HepG2 (cell line): Measurements from ENCODE around the gene CHRNA5. TPM values are rescaled to one million over a fixed set of nuclear protein-coding genes. Genes with fewer than 3 reads are reported as not detected.

Experiments
- ATAC-seq: fragments of 200-7000 bp; cut with Tn5 transposase; 3 replicates; pipeline ENCODE4 v1.9.1; 2020; ENCODE audit warnings: mild to moderate bottlenecking, moderate library complexity
- BruUV-seq: library from RNA; stranded (reverse); fragments of 400-500 nt; replicated peaks from 2 replicates; lab custom pipeline; 2021; lab: Mats Ljungman, UMichigan
- CTCF ChIA-PET: fragments of 300-600 bp; formaldehyde crosslinking; extraction: SDS; loops from one replicate; lab custom pipeline; 2021; ENCODE audit warnings: low total read pairs, inconsistent platforms, low intra/inter-chr PET ratio; lab: Yijun Ruan, JAX
- POLR2A ChIA-PET: fragments of 350-600 bp; sonication (Branson Sonifier 250); formaldehyde crosslinking; loops from one replicate; lab custom pipeline; 2020; ENCODE audit warnings: antibody characterized with exemption, inconsistent platforms; lab: Yijun Ruan, JAX
- DNase-seq: peaks from one replicate; pipeline ENCODE4 v3.0.0-alpha.2; 2015; ENCODE audit warnings: low spot score
- FAIRE-seq: peaks from 3 replicates; lab custom pipeline; 2011; peaks lifted over from hg19 to GRCh38; lab: Jason Lieb, UNC
- H2AFZ ChIP-seq: one replicate; pipeline ENCODE4 v1.6.1; 2011; ENCODE audit warnings: low read length, inconsistent platforms
- H3K27ac ChIP-seq: fragments of 300-600 bp; 3 replicates; pipeline ENCODE4 v1.8.0; 2011; ENCODE audit warnings: mixed run types, mild to moderate bottlenecking, mixed read lengths, low read length, inconsistent platforms; ENCODE audit not compliant: insufficient read depth; ENCODE audit errors: extremely low read length
- H3K27me3 ChIP-seq, 2 experiments: fragments of 200-600 bp in 1 of 2; 2 replicates in 1 of 2; 3 replicates in 1 of 2; pipeline versions ENCODE4 v1.6.0 to v1.8.0; 2011; ENCODE audit warnings: low read length in 2 of 2, mild to moderate bottlenecking in 2 of 2, moderate library complexity in 2 of 2, inconsistent platforms in 1 of 2; ENCODE audit not compliant: insufficient read depth in 2 of 2, control insufficient read depth in 1 of 2
- H3K36me3 ChIP-seq, 2 experiments: fragments of 200-600 bp in 1 of 2; replicated peaks in 1 of 2; 2 replicates in 1 of 2; 3 replicates in 1 of 2; pipeline versions ENCODE4 v1.5.1 to v1.8.0; 2011; ENCODE audit warnings: low read length in 2 of 2, inconsistent platforms in 1 of 2; ENCODE audit not compliant: insufficient read depth in 2 of 2, control insufficient read depth in 1 of 2
- H3K4me1 ChIP-seq: 2 replicates; pipeline ENCODE4 v1.5.1; 2012; ENCODE audit warnings: low read length, inconsistent platforms; ENCODE audit not compliant: insufficient read depth
- H3K4me2 ChIP-seq: 2 replicates; pipeline ENCODE4 v1.6.0; 2011; ENCODE audit warnings: low read depth, low read length, inconsistent platforms
- H3K4me3 ChIP-seq, 3 experiments: fragments of 200-600 bp in 1 of 3; sonication (generic), shearing (Covaris generic) in 1 of 3; replicated peaks in 1 of 3; 2 replicates each; pipeline ENCODE4 v1.5.1; 2011 to 2016; ENCODE audit warnings: low read length in 3 of 3, inconsistent platforms in 2 of 3, low read depth in 2 of 3, mild to moderate bottlenecking in 2 of 3, control low read depth in 1 of 3, mixed read lengths in 1 of 3; ENCODE audit not compliant: insufficient read depth in 1 of 3
- H3K79me2 ChIP-seq: one replicate; pipeline ENCODE4 v1.6.1; 2011; ENCODE audit warnings: low read length, inconsistent platforms; ENCODE audit not compliant: insufficient read depth
- H3K9ac ChIP-seq: 2 replicates; pipeline ENCODE4 v1.6.0; 2011; ENCODE audit warnings: mild to moderate bottlenecking, low read depth, low read length, inconsistent platforms; ENCODE audit not compliant: insufficient read depth
- H3K9me3 ChIP-seq: 2 replicates; pipeline ENCODE4 v1.5.1; 2012; ENCODE audit warnings: mild to moderate bottlenecking, low read length
- H4K20me1 ChIP-seq: 2 replicates; pipeline ENCODE4 v1.6.0; 2011; ENCODE audit warnings: inconsistent platforms, mild to moderate bottlenecking, low read length, moderate library complexity; ENCODE audit not compliant: insufficient read depth
- EEA1 ChIP-seq: sonication (generic); formaldehyde crosslinking; IDR thresholded peaks from 2 replicates; pipeline ENCODE4 v1.5.1; 2020; ENCODE audit warnings: mild to moderate bottlenecking, missing genetic modification reagents, borderline replicate concordance
- HHEX ChIP-seq: IDR thresholded peaks from 2 replicates; pipeline ENCODE4 v1.6.1; 2016; ENCODE audit warnings: control low read depth
- ZBTB7B ChIP-seq: sonication (generic); formaldehyde crosslinking; IDR thresholded peaks from 2 replicates; pipeline ENCODE4 v1.4.0; 2020; ENCODE audit warnings: missing genetic modification reagents
- ZKSCAN8 ChIP-seq: IDR thresholded peaks from 2 replicates; pipeline ENCODE4 v1.6.1; 2016; ENCODE audit warnings: borderline replicate concordance, missing genetic modification reagents, missing compliant biosample characterization
- ZMYM2 ChIP-seq: sonication (generic); formaldehyde crosslinking; IDR thresholded peaks from 2 replicates; pipeline ENCODE4 v1.8.0; 2022; ENCODE audit warnings: mild to moderate bottlenecking, missing genetic modification reagents
- ZNF275 ChIP-seq: sonication (generic); formaldehyde crosslinking; IDR thresholded peaks from 2 replicates; pipeline ENCODE4 v1.8.0; 2022; ENCODE audit warnings: missing genetic modification reagents, mild to moderate bottlenecking, inconsistent platforms, borderline replicate concordance
- ZNF576 ChIP-seq: sonication (generic); formaldehyde crosslinking; IDR thresholded peaks from 2 replicates; pipeline ENCODE4 v1.4.0; 2020; ENCODE audit warnings: mild to moderate bottlenecking, missing genetic modification reagents
- WGBS: methylation state at CpG from one replicate; pipeline ENCODE4 v1.1.6; 2017; ENCODE audit warnings: low lambda C conversion rate; 5-methylcytosine and 5-hydroxymethylcytosine counted together
- in situ Hi-C: cut with HindIII; loops from 2 replicates; pipeline ENCODE4 v1.10.0; 2017; ENCODE audit warnings: low pct_unique_long_range_greater_than_20kb; ENCODE audit not compliant: extremely low pct_ligation_motif_present
- intact Hi-C: fragments of 100-400 bp; cut with micrococcal nuclease; formaldehyde crosslinking; loops from one replicate; pipeline ENCODE4 v1.10.0; 2022; ENCODE audit not compliant: unreplicated experiment
- polyA plus RNA-seq, 8 experiments: library from polyadenylated mRNA; depleted of rRNA in 3 of 8; stranded (reverse) in 7 of 8; unstranded in 1 of 8; fragments of >200 nt; fragmentation: Illumina TruSeq in 4 of 8; extraction: Trizol in 4 of 8; gene quantifications; 2 replicates each; pipeline versions ENCODE4 v1.2.1 to v1.2.3, GENCODE V29; 2011 to 2016; ENCODE audit warnings: low read depth in 4 of 8, missing spikeins in 1 of 8, mixed read lengths in 1 of 8; ENCODE audit not compliant: insufficient read depth in 1 of 8
- total RNA-seq, 5 experiments: library from RNA; depleted of rRNA; stranded (reverse); fragments of >200 nt; fragmentation: Illumina TruSeq; extraction: Trizol; gene quantifications; 2 replicates each; pipeline ENCODE4 v1.2.3, GENCODE V29; 2016; ENCODE audit warnings: low read depth in 1 of 5
- TF ChIP-seq, protein P1 (sequence below): sonication (generic); formaldehyde crosslinking; IDR thresholded peaks from 2 replicates; pipeline ENCODE4 v1.5.0; 2020; ENCODE audit warnings: mild to moderate bottlenecking, missing genetic modification reagents, borderline replicate concordance
- TF ChIP-seq, protein P2 (sequence below): sonication (generic); formaldehyde crosslinking; IDR thresholded peaks from 2 replicates; pipeline ENCODE4 v1.5.0; 2020; ENCODE audit warnings: missing genetic modification reagents, mild to moderate bottlenecking, borderline replicate concordance
- TF ChIP-seq, protein P3 (sequence below): sonication (generic); formaldehyde crosslinking; IDR thresholded peaks from 2 replicates; pipeline ENCODE4 v1.4.0; 2020; ENCODE audit warnings: mild to moderate bottlenecking, missing genetic modification reagents

CHRNA5 gene
- total and polyA plus RNA-seq, 2 of the 13 experiments (the other 11 are each of a cell fraction or from before 2014, with no cell fraction given) = 3.7 to 10.5 TPM

DNA sequence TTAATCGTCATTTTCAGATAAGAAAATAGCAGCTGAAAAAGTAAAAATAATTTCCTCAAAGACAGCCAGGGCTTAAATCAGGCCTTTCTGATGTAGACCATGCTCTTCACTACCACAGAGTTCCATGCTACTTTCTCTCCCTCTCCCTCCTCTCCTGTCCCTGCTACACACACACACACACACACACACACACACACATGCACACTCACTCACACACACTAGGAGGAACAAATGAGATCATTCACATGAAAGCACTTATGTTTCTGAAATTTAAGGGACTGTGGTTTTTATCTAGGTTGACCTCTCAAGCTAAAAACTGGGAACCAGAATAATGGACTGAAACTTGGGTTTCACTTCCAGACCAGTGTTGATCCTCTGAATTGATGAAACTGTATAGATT lies 29.2 kb upstream of the CHRNA5 start:
- Histone ChIP-seq H3K9ac (no peak overlapping the region), H3K4me1 (peaks cover 5% of the 10 kb centered on the region; the same call in 1 of the 2 replicates), H3K79me2 (peaks cover 6% of the 10 kb centered on the region), H3K36me3 (no peaks in the 10 kb centered on the region), H2AFZ (no peak overlapping the region), H4K20me1 (no peaks in the 10 kb centered on the region), H3K4me2 (no peak overlapping the region), H3K4me3 (no peak overlapping the region), H3K27ac (no peak overlapping the region), H3K9me3 (no peaks in the 10 kb centered on the region)
- FAIRE-seq = no peak
- in situ Hi-C loops = no loop called here
- intact Hi-C loops = no loop called here
- TF ChIP-seq EEA1 (CRISPR knock-in tag) = no peak
- no peak for TF ChIP-seq ZNF576
- TF ChIP-seq, all 625 proteins: peak for 0
- DNase-seq (no peak), ATAC-seq (no peak)
- no peaks in the 10 kb centered on the region; a peak in 1 of 5 replicates for H3K27me3 ChIP-seq
- CTCF ChIA-PET = no interaction called here
- no TSS peak for BruUV-seq
- 98% methylated on average over 1 of the region's 1 CpG for WGBS
- POLR2A ChIA-PET = no interaction called here

DNA sequence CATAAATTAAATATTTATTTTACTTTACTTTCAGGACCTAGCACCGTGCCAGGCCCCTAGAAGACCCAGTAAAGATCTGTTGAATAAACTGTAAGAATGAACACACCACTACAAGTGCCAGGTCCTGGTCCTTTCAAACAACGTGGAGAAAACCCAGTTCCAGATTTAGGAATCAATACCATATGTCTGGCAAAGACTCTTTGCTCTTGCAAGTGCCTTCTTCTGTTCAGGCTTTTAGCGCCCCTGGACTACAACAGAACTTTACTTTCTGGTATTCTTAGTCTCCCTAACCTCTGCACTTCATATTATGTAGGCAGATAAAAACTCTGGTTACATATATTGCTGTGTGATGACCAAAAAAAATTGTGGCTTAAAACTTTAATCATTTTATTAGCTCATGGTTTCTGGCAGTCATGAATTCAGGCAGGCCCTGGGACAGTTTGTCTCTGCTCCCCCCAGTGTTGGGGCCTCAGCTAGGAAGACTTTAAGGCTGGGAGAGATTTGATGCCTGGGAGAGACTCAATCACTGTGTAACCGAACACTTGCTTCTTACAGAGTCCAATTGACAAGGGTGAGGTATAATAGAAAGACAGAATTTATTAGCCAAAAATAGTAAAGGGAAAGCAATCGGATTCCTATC lies 27.9 kb upstream of the CHRNA5 start:
- POLR2A ChIA-PET = interaction anchor here (1.2 kb wide), 1 partner anchor 28 kb away, joined by 3 read pairs; the partner anchor contains the start of gene CHRNA5
- no peak overlapping the region for H3K4me3 ChIP-seq
- H2AFZ ChIP-seq = no peak overlapping the region
- in situ Hi-C loops (no loop called here), intact Hi-C loops (no loop called here)
- WGBS = 73% methylated on average over 5 of the region's 5 CpGs
- ATAC-seq (no peak), FAIRE-seq (no peak), DNase-seq (no peak)
- BruUV-seq = no TSS peak
- CTCF ChIA-PET = no interaction called here
- H3K9ac ChIP-seq = no peak overlapping the region
- no peak overlapping the region for H3K4me2 ChIP-seq
- no peaks in the 10 kb centered on the region; a peak in 1 of 5 replicates for H3K27me3 ChIP-seq
- H3K36me3 ChIP-seq = no peaks in the 10 kb centered on the region
- H3K27ac ChIP-seq = no peak overlapping the region
- H3K9me3 ChIP-seq = no peaks in the 10 kb centered on the region
- H3K79me2 ChIP-seq = peaks cover 18% of the 10 kb centered on the region
- H3K4me1 ChIP-seq = peaks cover 16% of the 10 kb centered on the region
- H4K20me1 ChIP-seq = no peaks in the 10 kb centered on the region
- TF ChIP-seq, protein P1, sequence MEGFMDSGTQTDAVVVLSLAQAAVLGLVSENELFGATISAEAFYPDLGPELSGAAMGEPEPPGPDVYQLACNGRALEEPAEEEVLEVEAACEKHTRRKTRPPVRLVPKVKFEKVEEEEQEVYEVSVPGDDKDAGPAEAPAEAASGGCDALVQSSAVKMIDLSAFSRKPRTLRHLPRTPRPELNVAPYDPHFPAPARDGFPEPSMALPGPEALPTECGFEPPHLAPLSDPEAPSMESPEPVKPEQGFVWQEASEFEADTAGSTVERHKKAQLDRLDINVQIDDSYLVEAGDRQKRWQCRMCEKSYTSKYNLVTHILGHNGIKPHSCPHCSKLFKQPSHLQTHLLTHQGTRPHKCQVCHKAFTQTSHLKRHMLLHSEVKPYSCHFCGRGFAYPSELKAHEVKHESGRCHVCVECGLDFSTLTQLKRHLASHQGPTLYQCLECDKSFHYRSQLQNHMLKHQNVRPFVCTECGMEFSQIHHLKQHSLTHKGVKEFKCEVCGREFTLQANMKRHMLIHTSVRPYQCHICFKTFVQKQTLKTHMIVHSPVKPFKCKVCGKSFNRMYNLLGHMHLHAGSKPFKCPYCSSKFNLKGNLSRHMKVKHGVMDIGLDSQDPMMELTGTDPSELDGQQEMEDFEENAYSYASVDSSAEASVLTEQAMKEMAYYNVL = no peak
- TF ChIP-seq ZMYM2 (CRISPR knock-in tag) (no peak), ZNF275 (CRISPR knock-in tag) (no peak), ZKSCAN8 (CRISPR knock-in tag) (no peak), ZBTB7B (no peak), HHEX (CRISPR knock-in tag) (no peak)
- TF ChIP-seq, protein P2, sequence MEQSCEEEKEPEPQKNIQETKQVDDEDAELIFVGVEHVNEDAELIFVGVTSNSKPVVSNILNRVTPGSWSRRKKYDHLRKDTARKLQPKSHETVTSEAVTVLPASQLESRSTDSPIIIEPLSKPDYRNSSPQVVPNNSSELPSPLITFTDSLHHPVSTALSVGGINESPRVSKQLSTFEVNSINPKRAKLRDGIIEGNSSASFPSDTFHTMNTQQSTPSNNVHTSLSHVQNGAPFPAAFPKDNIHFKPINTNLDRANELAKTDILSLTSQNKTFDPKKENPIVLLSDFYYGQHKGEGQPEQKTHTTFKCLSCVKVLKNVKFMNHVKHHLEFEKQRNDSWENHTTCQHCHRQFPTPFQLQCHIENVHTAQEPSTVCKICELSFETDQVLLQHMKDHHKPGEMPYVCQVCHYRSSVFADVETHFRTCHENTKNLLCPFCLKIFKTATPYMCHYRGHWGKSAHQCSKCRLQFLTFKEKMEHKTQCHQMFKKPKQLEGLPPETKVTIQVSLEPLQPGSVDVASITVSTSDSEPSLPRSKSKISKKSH (CRISPR knock-in tag) = no peak
- TF ChIP-seq, protein P3, sequence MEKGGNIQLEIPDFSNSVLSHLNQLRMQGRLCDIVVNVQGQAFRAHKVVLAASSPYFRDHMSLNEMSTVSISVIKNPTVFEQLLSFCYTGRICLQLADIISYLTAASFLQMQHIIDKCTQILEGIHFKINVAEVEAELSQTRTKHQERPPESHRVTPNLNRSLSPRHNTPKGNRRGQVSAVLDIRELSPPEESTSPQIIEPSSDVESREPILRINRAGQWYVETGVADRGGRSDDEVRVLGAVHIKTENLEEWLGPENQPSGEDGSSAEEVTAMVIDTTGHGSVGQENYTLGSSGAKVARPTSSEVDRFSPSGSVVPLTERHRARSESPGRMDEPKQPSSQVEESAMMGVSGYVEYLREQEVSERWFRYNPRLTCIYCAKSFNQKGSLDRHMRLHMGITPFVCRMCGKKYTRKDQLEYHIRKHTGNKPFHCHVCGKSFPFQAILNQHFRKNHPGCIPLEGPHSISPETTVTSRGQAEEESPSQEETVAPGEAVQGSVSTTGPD (CRISPR knock-in tag) = no peak
